HL-60 (cell line): Measurements from ENCODE around the gene MYOZ1.

Experiments
- DNase-seq, 2 experiments: peaks; one replicate each; pipeline ENCODE4 v3.0.0-alpha.2; 2010 to 2020; ENCODE audit warnings: low read depth in 1 of 2, low spot score in 1 of 2
- H3K27ac ChIP-seq: fragments of 250-450 bp; sonication (Bioruptor Pico); replicated peaks from 2 replicates; pipeline ENCODE4 v1.5.1; 2020; ENCODE audit warnings: mild to moderate bottlenecking, moderate library complexity
- H3K27me3 ChIP-seq: fragments of 250-450 bp; sonication (Bioruptor Pico); 2 replicates; pipeline ENCODE4 v1.5.1; 2021; ENCODE audit warnings: mild to moderate bottlenecking, moderate library complexity; ENCODE audit not compliant: insufficient read depth, poor library complexity, severe bottlenecking
- H3K4me3 ChIP-seq: replicated peaks from 2 replicates; pipeline ENCODE4 v1.5.1; 2011; ENCODE audit warnings: mild to moderate bottlenecking, control low read depth, low read length; ENCODE audit not compliant: insufficient read depth
- CTCF ChIP-seq: IDR thresholded peaks from one replicate; pipeline ENCODE4 v1.5.1; 2011; ENCODE audit warnings: low read length, control low read depth, inconsistent platforms; ENCODE audit not compliant: insufficient read depth
- GABPA ChIP-seq: IDR thresholded peaks from 2 replicates; pipeline ENCODE4 v1.6.1; 2012; ENCODE audit warnings: low read depth
- POLR2AphosphoS5 ChIP-seq: IDR thresholded peaks from 2 replicates; pipeline ENCODE4 v1.6.1; 2012; ENCODE audit warnings: low read depth
- REST ChIP-seq: IDR thresholded peaks from 2 replicates; pipeline ENCODE4 v1.6.1; 2012; ENCODE audit warnings: low read depth; ENCODE audit not compliant: insufficient replicate concordance
- SPI1 ChIP-seq: IDR thresholded peaks from 2 replicates; pipeline ENCODE4 v1.6.1; 2012; ENCODE audit warnings: low read depth, mild to moderate bottlenecking, borderline replicate concordance

The MYOZ1 gene

GRCh38 chr10:73589563-73590126, 51.6 kb downstream of the MYOZ1 start:
- Histone ChIP-seq H3K4me3 (no peak overlapping the region), H3K27me3 (no peaks in the 10 kb centered on the region), H3K27ac (no peak overlapping the region)
- TF ChIP-seq CTCF (no peak), GABPA (no peak), REST (no peak), POLR2AphosphoS5 (no peak), SPI1 (no peak)
- no peak for DNase-seq

- H3K27me3 ChIP-seq: no peaks in the 10 kb centered on the region
- DNase-seq: no peak
- TF ChIP-seq SPI1: no peak
- TF ChIP-seq GABPA: no peak
- TF ChIP-seq CTCF: no peak
- no peak for TF ChIP-seq POLR2AphosphoS5
- no peak for TF ChIP-seq REST
- H3K4me3 ChIP-seq: no peak overlapping the region
- no peak overlapping the region for H3K27ac ChIP-seq
Observed at GRCh38 chr10:73588656-73589055, 52.6 kb downstream of the MYOZ1 start.

- H3K4me3 ChIP-seq: no peak overlapping the region
- TF ChIP-seq REST (no peak), CTCF (no peak), GABPA (no peak), POLR2AphosphoS5 (no peak), SPI1 (no peak)
- H3K27me3 ChIP-seq: no peaks in the 10 kb centered on the region
- H3K27ac ChIP-seq: peak overlapping the region; percentile 44
- peak; percentile 7 to 21 for DNase-seq
Observed at GRCh38 chr10:73586583-73586984, 54.7 kb downstream of the MYOZ1 start.
